ENCODE measurements around the gene PROK1. TPM values are rescaled to one million over a fixed set of nuclear protein-coding genes. Genes with fewer than 3 reads are reported as not detected.
"Not testable (repeated sequence)": the region's sequence is repeated elsewhere in the genome, so short reads cannot be mapped to it uniquely, and the experiment has no call there.

PROK1 gene
- total RNA-seq, 4 donors from 2014 or later = 0.34 to 1.9 (median 0.78) TPM; not detected in 1

DNA sequence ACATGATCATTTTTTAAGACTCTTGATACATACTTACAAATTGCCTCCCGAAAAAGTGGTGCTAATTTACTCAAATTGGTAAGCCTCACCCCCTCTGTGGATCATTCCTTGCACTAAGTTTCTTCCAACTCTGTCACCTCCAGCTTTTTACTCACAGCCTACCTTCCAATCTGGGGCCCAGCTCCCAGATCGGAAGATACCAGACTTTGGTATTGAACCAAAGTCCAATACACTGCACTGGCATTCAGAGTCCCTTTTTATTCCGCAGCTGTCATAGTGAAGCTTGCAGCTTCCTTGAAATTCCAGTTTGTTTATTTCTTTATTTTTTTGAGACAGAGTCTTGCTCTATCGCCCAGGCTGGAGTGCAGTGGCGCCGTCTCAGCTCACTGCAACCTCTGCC lies 41.6 kb upstream of the PROK1 start:
- 95 to 96% methylated on average over 6 of the region's 6 CpGs for WGBS, 2 donors

DNA sequence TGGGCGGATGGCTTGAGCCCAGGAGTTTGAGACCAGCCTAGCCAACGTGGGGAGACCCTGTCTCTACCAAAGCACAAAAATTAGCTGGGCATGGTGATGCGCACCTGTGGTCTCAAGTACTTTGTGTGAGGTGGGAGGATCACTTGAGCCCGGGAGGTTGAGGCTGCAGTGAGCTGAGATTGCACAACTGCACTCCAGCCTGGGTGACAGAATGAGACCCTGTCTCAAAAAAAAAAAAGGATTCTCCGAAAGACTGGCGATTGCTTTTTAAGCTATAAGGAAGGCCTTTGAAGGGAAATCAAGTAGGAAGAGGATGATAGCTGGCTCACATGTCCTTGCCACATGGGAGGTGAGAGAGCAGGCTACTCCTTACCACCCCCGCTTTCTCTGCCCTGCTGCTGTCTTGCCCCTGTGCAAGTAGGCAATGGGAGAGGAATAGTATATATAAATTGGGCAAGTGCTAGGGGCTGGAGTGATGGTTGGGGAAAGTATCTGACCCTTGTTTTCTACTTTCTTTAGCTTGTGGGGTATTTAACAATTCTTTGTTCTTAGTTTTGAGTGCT lies 39.7 kb upstream of the PROK1 start:
- TF ChIP-seq, protein P1, sequence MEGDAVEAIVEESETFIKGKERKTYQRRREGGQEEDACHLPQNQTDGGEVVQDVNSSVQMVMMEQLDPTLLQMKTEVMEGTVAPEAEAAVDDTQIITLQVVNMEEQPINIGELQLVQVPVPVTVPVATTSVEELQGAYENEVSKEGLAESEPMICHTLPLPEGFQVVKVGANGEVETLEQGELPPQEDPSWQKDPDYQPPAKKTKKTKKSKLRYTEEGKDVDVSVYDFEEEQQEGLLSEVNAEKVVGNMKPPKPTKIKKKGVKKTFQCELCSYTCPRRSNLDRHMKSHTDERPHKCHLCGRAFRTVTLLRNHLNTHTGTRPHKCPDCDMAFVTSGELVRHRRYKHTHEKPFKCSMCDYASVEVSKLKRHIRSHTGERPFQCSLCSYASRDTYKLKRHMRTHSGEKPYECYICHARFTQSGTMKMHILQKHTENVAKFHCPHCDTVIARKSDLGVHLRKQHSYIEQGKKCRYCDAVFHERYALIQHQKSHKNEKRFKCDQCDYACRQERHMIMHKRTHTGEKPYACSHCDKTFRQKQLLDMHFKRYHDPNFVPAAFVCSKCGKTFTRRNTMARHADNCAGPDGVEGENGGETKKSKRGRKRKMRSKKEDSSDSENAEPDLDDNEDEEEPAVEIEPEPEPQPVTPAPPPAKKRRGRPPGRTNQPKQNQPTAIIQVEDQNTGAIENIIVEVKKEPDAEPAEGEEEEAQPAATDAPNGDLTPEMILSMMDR (IDR thresholded peaks at IDR 0.05) = no peak
- no peak for TF ChIP-seq POLR2A (IDR thresholded peaks at IDR 0.05)
- WGBS, 2 donors = 77 to 91% methylated on average over 7 of the region's 7 CpGs
- DNase-seq (ENCODE audit: low spot score in 2 of 2) = no peak
- intact Hi-C loops (cut with DNase I; ENCODE audit: low total_unique reads) = loop anchor here (5.0 kb wide), 1 partner anchor 51 kb away; no protein-coding TSS in a partner anchor
- no peak overlapping the region for H3K4me3 ChIP-seq (ENCODE audit: low read depth, poor library complexity, severe bottlenecking)

More for the DNA sequence above, 41.6 kb upstream of the PROK1 start:
- no peak overlapping the region for H3K4me3 ChIP-seq (ENCODE audit: low read depth, poor library complexity, severe bottlenecking)
- intact Hi-C loops (cut with DNase I; ENCODE audit: low total_unique reads) = no loop called here
- DNase-seq (ENCODE audit: low spot score in 2 of 2) = no peak
- TF ChIP-seq, protein P1 (IDR thresholded peaks at IDR 0.05) = no peak
- TF ChIP-seq POLR2A (IDR thresholded peaks at IDR 0.05) = no peak

DNA sequence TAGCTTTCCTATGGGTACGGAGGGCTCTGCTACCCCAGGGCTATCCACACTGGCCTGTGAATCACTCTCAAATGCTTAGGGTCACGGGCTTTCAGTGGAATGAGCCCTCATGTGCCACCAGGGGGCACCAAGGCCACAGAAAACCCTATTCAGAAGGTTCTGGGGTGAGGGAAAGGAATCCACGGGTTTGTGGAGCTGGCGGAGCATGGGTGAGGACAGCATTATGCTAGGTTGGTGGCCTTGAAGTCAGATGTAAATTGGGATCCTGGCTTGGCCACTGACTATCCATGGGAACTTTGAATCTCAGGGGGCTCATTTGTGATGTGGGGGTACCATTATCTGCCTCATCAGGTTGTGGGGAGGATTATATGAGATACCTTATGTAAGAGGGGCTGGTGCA lies 38.4 kb upstream of the PROK1 start:
- TF ChIP-seq, protein P1 (IDR thresholded peaks at IDR 0.05) = peak in 1 of 3 donors; percentile 46
- TF ChIP-seq POLR2A (IDR thresholded peaks at IDR 0.05) = no peak
- no peak overlapping the region for H3K4me3 ChIP-seq (ENCODE audit: low read depth, poor library complexity, severe bottlenecking)
- WGBS, 2 donors = 14 to 30% methylated on average over 4 of the region's 4 CpGs
- peak; percentile 72 to 92 for DNase-seq (ENCODE audit: low spot score in 2 of 2)
- intact Hi-C loops (cut with DNase I; ENCODE audit: low total_unique reads) = loop anchor here (5.0 kb wide), 1 partner anchor 50 kb away; no protein-coding TSS in a partner anchor

DNA sequence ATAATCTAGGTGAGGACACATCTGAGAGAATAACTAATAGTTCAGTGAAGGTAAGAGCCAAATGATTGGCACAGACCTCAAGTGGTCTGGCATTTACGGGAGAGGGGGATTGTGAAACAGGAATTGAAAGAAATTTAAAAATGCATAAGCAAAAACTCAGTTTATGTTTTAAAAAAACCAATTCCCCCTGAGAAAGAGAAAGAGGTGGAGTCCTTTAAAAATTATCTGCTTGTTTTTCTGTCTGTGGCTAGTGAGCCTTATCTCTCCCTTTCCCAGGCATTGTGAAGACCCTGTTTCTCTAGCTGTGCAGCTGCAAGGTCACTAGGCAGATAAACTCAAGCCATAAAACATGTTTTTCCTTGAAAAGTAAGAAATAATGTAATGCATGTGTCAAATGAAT lies 37.9 kb upstream of the PROK1 start:
- intact Hi-C loops (cut with DNase I; ENCODE audit: low total_unique reads) = loop anchor here (5.0 kb wide), 1 partner anchor 49 kb away; no protein-coding TSS in a partner anchor
- not testable (repeated sequence) for DNase-seq (ENCODE audit: low spot score in 2 of 2); H3K4me3 ChIP-seq (ENCODE audit: low read depth, poor library complexity, severe bottlenecking)
- 81 to 82% methylated on average over 1 of the region's 1 CpG for whole genome bisulfite sequencing, 2 donors

DNA sequence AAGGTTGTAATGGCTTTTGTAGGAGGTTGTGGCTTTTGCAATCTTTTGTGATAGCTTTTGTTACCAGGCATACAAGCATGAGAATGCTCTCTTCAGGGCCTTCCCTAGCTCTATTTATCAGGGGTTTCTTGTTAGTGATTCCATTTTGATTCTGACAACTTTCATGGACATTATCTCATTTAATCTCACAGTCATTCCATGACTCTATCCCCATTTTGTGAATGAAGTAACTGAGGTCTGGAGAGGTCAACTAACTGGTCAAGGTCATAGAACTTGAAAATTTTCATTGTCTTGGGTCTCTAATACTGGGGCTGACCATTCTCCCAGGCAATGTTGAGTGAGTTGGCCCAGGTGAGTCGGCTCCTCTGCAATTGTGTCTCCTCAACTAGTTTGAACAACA lies 32.2 kb upstream of the PROK1 start:
- WGBS, 2 donors = 89 to 95% methylated on average over 1 of the region's 1 CpG
- no peak for TF ChIP-seq POLR2A (IDR thresholded peaks at IDR 0.05)
- TF ChIP-seq, protein P1 (IDR thresholded peaks at IDR 0.05) = no peak
- intact Hi-C loops (cut with DNase I; ENCODE audit: low total_unique reads) = no loop called here
- no peak for DNase-seq (ENCODE audit: low spot score in 2 of 2)
- H3K4me3 ChIP-seq (ENCODE audit: low read depth, poor library complexity, severe bottlenecking) = no peak overlapping the region

DNA sequence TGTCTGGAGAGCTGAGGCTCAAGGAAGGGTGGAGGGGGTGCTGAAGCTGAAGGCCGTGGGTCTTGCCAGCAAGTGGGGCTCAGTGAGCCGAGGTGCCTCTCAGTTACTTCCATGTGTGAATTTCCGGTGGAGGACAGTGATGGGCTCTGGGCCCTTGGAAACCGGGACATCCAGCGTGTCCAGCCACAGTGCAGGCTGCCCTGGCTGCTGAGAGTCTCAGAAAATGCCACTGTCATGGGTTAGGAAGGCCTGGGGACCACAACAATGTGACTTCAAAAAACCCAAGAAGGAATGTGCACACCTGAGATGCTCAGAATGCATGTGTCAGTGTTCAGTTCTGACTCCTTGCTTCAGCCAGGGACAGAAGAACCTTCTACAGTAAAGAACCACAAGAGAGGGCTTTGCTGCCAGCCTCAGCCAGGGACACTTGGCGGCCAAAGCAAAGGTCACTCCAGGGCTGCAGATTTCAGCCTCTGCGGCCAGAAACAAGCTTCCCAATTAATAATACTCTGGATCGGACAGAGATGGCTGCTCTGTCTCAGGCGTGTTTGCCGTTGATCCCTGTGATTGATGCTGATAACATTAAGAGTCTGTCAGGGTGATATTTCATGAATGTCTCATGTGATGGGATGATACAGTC lies 30.8 kb upstream of the PROK1 start:
- no peak for DNase-seq (ENCODE audit: low spot score in 2 of 2)
- WGBS, 2 donors = 88 to 92% methylated on average over 10 of the region's 10 CpGs
- no peak for TF ChIP-seq POLR2A (IDR thresholded peaks at IDR 0.05)
- TF ChIP-seq, protein P1 (IDR thresholded peaks at IDR 0.05) = no peak
- H3K4me3 ChIP-seq (ENCODE audit: low read depth, poor library complexity, severe bottlenecking) = no peak overlapping the region
- intact Hi-C loops (cut with DNase I; ENCODE audit: low total_unique reads) = no loop called here
